NB4 (cell line): ENCODE results near the gene FBXL13.

Experiments used
- DNase-seq: peaks from one replicate; pipeline ENCODE4 v3.0.0; 2010; ENCODE audit warnings: low read depth
- H3K4me3 ChIP-seq: one replicate; pipeline ENCODE4 v1.5.1; 2011; ENCODE audit warnings: mild to moderate bottlenecking, low read depth, low read length, moderate library complexity
- MYC ChIP-seq: IDR thresholded peaks from 2 replicates; pipeline ENCODE4 v1.6.1; 2011; ENCODE audit warnings: low read depth, low read length
- POLR2A ChIP-seq: IDR thresholded peaks from 2 replicates; pipeline ENCODE4 v1.6.1; 2011; ENCODE audit warnings: mild to moderate bottlenecking; ENCODE audit not compliant: insufficient read length; ENCODE audit errors: extremely low read depth
- TF ChIP-seq, protein P1 (sequence below): IDR thresholded peaks from 2 replicates; pipeline ENCODE4 v1.6.1; 2011; ENCODE audit warnings: low read depth, low read length
- TF ChIP-seq, protein P2 (sequence below): IDR thresholded peaks from one replicate; pipeline ENCODE4 v1.5.1; 2012; ENCODE audit warnings: low read depth, low read length

Gene FBXL13

DNA sequence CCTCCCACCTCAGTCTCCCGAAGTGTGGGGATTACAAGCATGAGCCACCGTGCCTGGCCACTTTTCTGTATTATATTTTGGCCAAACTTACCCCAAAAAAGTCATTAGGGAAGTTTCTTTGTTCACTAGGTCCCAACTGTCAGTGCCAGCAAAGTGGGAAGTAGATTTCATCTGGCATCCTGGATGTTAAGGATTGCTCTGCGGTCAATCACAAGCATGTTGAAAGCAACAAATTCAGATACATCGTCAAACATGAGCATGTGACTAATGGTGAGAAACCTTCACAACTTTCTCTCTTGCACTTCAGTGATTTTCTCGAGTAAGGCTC lies 176.1 kb downstream of the FBXL13 start:
- peak overlapping the region; percentile 39 for H3K4me3 ChIP-seq
- peak; percentile 92 for DNase-seq
- TF ChIP-seq, protein P1, sequence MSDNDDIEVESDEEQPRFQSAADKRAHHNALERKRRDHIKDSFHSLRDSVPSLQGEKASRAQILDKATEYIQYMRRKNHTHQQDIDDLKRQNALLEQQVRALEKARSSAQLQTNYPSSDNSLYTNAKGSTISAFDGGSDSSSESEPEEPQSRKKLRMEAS = peak; percentile 85
- TF ChIP-seq, protein P2, sequence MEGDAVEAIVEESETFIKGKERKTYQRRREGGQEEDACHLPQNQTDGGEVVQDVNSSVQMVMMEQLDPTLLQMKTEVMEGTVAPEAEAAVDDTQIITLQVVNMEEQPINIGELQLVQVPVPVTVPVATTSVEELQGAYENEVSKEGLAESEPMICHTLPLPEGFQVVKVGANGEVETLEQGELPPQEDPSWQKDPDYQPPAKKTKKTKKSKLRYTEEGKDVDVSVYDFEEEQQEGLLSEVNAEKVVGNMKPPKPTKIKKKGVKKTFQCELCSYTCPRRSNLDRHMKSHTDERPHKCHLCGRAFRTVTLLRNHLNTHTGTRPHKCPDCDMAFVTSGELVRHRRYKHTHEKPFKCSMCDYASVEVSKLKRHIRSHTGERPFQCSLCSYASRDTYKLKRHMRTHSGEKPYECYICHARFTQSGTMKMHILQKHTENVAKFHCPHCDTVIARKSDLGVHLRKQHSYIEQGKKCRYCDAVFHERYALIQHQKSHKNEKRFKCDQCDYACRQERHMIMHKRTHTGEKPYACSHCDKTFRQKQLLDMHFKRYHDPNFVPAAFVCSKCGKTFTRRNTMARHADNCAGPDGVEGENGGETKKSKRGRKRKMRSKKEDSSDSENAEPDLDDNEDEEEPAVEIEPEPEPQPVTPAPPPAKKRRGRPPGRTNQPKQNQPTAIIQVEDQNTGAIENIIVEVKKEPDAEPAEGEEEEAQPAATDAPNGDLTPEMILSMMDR = no peak
- TF ChIP-seq MYC = no peak
- TF ChIP-seq POLR2A = no peak

DNA sequence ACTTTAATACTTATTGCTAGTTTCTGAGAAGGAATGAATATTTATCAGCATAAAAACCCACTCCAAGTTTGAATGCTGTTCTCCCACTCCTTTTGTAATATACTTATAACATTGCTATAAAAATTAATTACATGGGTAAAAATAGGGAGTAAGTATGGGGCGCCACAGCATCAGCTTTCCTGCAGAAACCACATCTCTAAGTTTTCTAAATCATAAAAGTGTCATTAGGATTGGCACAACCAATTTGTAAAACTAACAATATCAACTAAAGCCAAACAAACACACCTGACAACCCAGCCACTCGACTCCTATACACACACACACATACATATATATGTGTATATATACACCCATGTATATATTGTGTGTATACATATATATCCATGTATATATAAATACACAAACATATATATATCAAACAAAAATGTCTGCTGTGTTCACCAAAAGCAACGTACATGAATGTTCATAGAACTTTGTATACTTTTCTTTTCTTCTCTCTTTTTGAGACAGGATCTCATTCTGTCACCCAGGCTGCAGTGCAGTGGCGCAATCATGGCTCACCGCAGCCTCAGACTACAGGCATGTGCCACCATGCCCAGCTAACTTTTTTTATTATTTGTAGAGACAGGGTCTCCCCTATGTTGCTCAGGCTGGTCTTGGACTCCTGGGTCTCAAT lies 176.6 kb downstream of the FBXL13 start:
- TF ChIP-seq, protein P1 = peak; percentile 62
- TF ChIP-seq POLR2A (no peak), MYC (peak; percentile 80)
- TF ChIP-seq, protein P2 = no peak
- DNase-seq = peak; percentile 90
- peak overlapping the region; percentile 39 for H3K4me3 ChIP-seq

DNA sequence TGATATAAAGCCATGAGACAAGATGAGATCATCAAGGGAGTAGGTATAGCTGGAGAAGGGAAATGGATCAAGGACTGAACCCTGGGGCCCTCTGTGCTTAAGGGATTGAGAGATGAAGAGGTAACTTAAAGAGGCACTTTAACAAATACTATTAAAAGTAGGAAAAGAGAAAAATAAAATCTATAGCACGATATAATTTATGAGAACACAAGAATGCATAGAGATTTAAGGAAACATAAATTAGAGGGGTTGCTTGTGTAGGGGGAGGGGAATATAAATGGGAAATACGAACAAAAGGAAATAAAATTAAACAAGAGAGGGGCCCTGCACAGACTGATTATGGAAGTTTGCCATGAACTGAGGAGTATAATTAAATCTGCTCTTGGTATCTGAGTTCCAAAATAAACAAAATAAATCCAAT lies 177.4 kb downstream of the FBXL13 start:
- no peak for DNase-seq
- H3K4me3 ChIP-seq = no peak overlapping the region
- TF ChIP-seq MYC (no peak), POLR2A (no peak)
- TF ChIP-seq, protein P2 = no peak
- TF ChIP-seq, protein P1 = no peak

DNA sequence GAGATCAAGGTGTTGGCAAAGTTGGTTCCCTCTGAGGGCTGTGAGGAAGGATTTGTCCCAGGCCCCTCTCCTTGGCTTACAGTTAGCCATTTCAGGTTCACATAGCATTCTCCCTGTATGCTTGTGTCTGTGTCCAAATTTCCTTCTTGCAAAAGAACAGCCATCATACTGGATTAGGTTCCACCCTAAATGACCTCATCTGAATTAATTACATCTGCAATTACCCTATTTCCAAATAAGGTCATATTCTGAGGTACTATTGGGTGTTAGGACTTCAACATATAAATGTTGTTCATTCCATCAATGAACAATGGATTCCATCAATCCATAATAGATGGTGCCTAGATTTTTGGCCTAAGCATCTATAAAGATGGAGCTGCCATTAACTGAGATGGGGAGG lies 178.0 kb downstream of the FBXL13 start:
- H3K4me3 ChIP-seq = no peak overlapping the region
- TF ChIP-seq, protein P2 = no peak
- no peak for TF ChIP-seq MYC
- TF ChIP-seq, protein P1 = no peak
- TF ChIP-seq POLR2A = no peak
- no peak for DNase-seq

DNA sequence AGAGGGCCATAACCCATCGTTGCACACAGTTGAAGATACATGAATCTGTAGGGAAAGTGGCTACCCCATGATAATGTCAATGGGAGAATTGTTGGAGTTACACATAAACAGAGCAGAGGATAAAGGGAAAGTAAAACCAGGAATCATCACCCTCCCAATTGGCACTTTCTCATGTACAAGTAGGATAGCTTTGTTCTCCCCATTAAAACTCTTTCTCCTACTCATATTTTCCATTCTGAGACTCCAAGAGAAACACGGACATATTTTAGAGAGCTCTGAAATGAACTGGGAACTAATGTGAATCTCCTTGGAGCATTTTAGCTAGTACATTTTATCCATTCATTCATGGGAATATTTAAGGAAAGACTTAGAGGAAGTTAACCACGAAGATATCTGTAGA lies 179.0 kb downstream of the FBXL13 start:
- TF ChIP-seq, protein P1 = no peak
- TF ChIP-seq, protein P2 = no peak
- TF ChIP-seq POLR2A (no peak), MYC (no peak)
- no peak overlapping the region for H3K4me3 ChIP-seq
- DNase-seq = no peak
